Astrocyte (in vitro differentiated cells and primary cell): ENCODE data around the gene RFTN1.

Experiments
- EZH2 ChIP-seq: IDR thresholded peaks from 2 replicates; pipeline ENCODE4 v1.6.1; 2012; ENCODE audit warnings: mild to moderate bottlenecking, low read length, inconsistent platforms; ENCODE audit not compliant: insufficient read depth
- TF ChIP-seq, protein P1 (sequence below): IDR thresholded peaks from 2 replicates; pipeline ENCODE4 v1.5.1; 2011; ENCODE audit warnings: low read depth, mild to moderate bottlenecking, inconsistent platforms, low read length, moderate library complexity; ENCODE audit not compliant: insufficient read depth

DNA sequence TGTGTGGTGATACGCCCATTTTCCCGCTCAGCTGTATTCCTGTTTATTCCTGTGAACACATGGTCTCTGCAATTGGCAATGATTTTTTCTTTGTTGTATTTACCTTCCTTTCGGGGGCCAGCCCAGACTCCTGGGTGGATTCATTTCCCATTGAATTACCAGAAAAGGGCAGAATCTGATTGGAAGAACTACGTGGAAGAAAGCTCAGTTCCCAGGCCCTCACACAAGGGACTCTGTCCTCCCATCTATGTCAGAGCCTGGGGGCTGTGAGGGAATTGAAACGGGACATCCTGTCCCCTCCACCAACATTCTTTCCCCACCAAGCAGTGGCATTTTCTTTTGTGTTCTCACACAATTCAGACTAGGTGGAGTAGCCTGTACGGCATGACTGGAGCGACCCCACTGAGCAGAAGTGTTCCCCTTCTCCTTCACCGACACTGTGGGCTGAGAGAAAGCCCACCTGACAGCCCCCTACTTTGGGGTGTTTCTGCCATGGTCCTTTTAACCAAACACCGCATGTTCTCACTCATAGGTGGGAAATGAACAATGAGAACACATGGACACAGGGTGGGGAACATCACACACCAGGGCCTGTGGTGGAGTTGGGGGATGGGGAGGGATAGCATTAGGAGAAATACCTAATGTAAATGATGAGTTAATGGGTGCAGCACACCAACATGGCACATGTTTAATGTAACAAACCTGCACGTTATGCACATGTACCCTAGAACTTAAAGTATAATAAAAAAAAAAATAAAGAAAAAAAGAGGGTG is 32.1 kb upstream of the RFTN1 start:
- no peak for TF ChIP-seq EZH2
- TF ChIP-seq, protein P1, sequence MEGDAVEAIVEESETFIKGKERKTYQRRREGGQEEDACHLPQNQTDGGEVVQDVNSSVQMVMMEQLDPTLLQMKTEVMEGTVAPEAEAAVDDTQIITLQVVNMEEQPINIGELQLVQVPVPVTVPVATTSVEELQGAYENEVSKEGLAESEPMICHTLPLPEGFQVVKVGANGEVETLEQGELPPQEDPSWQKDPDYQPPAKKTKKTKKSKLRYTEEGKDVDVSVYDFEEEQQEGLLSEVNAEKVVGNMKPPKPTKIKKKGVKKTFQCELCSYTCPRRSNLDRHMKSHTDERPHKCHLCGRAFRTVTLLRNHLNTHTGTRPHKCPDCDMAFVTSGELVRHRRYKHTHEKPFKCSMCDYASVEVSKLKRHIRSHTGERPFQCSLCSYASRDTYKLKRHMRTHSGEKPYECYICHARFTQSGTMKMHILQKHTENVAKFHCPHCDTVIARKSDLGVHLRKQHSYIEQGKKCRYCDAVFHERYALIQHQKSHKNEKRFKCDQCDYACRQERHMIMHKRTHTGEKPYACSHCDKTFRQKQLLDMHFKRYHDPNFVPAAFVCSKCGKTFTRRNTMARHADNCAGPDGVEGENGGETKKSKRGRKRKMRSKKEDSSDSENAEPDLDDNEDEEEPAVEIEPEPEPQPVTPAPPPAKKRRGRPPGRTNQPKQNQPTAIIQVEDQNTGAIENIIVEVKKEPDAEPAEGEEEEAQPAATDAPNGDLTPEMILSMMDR = no peak
